OCI-LY3 (cell line): Measurements from ENCODE around the gene NEU1.

Experiments used
- EZH2phosphoT487 ChIP-seq: fragments of 200-600 bp; shearing (Covaris generic); IDR thresholded peaks from 2 replicates; pipeline ENCODE4 v1.6.1; 2018; ENCODE audit warnings: antibody characterized with exemption, mixed run types, low read depth
- TF ChIP-seq, protein P1 (sequence below): fragments of 200-600, 300-600 bp; sonication (generic); IDR thresholded peaks from 2 replicates; pipeline ENCODE4 v1.5.1; 2014; ENCODE audit warnings: antibody characterized with exemption, low read length, low read depth

DNA sequence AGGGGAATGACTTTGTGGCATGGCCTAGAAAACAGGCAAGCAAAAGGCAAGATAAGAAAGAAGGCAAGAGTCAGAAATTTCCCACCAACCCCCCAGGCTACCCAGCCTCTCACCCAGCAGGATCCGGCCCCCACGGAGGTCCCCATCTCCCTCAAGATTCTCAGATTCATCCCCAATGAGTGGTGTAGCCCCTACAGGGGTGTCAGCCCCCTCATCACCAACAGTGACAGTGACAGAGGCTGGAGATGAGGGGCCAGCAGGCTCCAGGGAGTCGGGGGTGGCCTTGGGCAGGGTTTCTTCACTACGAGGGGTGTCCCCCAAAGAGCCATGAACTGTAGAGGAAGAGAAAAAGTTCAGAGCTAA, 33.9 kb upstream of the NEU1 start:
- TF ChIP-seq, protein P1, sequence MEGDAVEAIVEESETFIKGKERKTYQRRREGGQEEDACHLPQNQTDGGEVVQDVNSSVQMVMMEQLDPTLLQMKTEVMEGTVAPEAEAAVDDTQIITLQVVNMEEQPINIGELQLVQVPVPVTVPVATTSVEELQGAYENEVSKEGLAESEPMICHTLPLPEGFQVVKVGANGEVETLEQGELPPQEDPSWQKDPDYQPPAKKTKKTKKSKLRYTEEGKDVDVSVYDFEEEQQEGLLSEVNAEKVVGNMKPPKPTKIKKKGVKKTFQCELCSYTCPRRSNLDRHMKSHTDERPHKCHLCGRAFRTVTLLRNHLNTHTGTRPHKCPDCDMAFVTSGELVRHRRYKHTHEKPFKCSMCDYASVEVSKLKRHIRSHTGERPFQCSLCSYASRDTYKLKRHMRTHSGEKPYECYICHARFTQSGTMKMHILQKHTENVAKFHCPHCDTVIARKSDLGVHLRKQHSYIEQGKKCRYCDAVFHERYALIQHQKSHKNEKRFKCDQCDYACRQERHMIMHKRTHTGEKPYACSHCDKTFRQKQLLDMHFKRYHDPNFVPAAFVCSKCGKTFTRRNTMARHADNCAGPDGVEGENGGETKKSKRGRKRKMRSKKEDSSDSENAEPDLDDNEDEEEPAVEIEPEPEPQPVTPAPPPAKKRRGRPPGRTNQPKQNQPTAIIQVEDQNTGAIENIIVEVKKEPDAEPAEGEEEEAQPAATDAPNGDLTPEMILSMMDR: no peak
- no peak for TF ChIP-seq EZH2phosphoT487
